Gastrocnemius medialis (tissue), 4 donors: ENCODE results near the gene PAK4.
"Not testable (repeated sequence)": the region's sequence is repeated elsewhere in the genome, so short reads cannot be mapped to it uniquely, and the experiment has no call there.

Source experiments
- POLR2A ChIP-seq, 2 donors: fragments of 450-650 bp; IDR thresholded peaks; one replicate each; pipeline ENCODE4 v1.6.1; 2017; ENCODE audit warnings: antibody characterized with exemption in 2 of 2, mild to moderate bottlenecking in 2 of 2, moderate library complexity in 2 of 2
- TF ChIP-seq, protein P1 (sequence below), 5 experiments: fragments of 450-650 bp in 3 of 5; fragments of 200-600 bp in 2 of 5; sonication (generic) in 2 of 5; IDR thresholded peaks in 4 of 5; conservative IDR thresholded peaks in 1 of 5; 1 replicate in 4 of 5; 2 replicates in 1 of 5; pipeline ENCODE4 v1.5.1; 2016 to 2019; ENCODE audit warnings: antibody characterized with exemption in 5 of 5, mild to moderate bottlenecking in 3 of 5, moderate library complexity in 3 of 5

DNA sequence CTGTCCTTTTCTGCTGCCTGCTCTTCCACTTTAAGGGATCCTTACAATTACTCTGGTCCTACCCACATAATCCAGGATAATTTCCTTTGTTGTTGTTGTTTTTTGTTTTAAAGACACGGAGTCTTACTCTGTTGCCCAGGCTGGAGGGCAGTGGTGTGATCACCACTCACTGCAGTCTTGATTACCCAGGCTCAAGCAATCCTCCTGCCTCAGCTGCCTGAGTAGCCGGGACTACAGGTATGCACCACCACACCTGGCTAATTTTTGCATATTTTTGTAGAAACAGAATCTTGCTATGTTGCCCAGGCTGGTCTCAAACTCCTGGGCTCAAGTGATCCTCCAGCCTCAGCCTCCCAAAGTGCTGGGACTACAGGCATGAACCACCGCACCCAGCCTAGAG, 89.7 kb downstream of the PAK4 start:
- TF ChIP-seq, protein P1, sequence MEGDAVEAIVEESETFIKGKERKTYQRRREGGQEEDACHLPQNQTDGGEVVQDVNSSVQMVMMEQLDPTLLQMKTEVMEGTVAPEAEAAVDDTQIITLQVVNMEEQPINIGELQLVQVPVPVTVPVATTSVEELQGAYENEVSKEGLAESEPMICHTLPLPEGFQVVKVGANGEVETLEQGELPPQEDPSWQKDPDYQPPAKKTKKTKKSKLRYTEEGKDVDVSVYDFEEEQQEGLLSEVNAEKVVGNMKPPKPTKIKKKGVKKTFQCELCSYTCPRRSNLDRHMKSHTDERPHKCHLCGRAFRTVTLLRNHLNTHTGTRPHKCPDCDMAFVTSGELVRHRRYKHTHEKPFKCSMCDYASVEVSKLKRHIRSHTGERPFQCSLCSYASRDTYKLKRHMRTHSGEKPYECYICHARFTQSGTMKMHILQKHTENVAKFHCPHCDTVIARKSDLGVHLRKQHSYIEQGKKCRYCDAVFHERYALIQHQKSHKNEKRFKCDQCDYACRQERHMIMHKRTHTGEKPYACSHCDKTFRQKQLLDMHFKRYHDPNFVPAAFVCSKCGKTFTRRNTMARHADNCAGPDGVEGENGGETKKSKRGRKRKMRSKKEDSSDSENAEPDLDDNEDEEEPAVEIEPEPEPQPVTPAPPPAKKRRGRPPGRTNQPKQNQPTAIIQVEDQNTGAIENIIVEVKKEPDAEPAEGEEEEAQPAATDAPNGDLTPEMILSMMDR (IDR thresholded peaks at IDR 0.05 in 4 of 5, conservative IDR thresholded peaks at IDR 0.05 in 1 of 5) = not testable (repeated sequence)
- TF ChIP-seq POLR2A (IDR thresholded peaks at IDR 0.05) = not testable (repeated sequence)
